Smooth muscle cell of the brain vasculature (primary cell): ENCODE data around the gene ZNF800.

Experiments used
- DNase-seq: peaks from one replicate; pipeline ENCODE4 v3.0.0-alpha.2; 2012; ENCODE audit warnings: low read depth, low spot score

Gene ZNF800

DNA sequence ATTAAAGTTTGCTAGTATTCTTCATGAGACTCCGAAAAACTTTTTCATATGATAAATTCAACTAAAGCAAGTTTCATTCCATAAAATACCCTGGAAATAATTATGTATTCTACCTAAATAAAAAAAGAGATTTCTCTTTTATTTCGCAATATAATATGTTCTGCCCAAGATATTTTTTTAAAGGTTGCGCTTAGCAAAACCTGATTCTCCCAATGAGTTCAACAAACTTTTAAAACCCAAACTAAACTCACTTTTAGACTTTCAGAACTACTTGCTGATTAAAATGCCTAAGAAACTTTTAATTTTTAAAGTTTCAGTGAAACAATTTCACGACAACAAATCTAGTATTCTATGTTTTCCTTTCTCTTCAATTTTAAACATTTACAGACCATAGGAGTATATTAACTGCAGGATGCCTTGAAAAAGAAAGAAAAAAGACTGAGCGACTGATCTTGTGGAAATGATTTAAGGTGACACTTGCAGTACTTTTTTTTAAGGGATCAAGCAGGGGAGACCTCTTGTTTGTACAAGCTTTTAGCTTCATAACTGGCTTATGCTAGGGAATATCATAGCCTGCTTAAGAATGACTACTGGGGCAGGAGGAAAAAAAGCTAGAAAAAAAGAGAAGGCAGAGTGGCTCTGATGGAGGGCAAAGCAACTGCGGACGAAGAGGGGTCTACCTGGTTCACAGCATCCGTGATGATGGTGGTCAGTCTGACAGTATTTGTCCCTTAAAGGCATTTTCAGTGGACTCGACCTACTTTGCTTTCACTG lies 1.5 kb downstream of the ZNF800 start:
- no peak for DNase-seq

DNA sequence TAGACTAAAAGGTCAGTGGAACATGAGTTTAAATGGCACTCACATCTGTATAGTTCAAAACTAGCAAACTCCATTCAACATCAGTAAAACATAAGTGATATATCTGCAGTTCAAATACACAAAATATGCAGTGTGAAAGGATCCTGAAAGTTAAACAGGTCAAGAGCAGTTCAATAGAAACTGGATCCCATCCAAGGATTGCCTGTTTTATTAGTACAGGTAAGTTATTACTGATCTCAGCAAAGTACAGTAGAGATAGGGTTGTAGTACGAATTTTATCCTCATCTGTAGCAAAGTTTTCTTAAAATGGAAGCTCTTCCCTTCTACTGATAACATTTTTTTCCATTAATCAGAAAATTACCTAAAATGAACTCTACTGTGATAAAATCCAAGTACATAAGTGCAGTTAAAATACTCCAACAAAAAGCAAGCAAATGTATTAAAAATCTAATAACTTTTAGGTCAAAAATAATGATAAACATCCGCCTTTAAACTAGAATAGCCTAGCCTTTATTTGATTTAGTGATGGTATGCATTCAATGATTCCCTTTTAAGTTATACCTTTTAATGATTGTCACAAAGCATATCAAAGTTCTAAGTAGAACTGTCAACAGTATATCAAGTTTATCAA lies 2.2 kb downstream of the ZNF800 start:
- no peak for DNase-seq

DNA sequence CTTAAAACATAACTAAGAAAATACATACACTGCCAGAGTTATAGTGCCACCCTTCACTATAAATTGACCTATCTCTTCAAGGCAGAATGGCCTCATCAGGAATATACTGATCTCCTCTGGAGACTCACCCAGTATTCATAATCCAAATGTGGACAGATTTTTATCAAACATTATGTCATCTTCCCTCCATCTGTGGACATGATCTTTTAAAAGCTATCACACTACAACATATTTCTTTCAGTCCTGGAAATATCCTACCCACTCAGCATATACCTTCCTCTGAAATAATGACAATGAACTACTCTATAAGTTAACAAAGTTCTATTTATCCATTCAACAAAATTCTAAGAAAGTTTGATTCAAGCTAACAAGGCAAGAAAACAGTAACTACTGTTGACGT lies 3.2 kb downstream of the ZNF800 start:
- DNase-seq, result no peak

DNA sequence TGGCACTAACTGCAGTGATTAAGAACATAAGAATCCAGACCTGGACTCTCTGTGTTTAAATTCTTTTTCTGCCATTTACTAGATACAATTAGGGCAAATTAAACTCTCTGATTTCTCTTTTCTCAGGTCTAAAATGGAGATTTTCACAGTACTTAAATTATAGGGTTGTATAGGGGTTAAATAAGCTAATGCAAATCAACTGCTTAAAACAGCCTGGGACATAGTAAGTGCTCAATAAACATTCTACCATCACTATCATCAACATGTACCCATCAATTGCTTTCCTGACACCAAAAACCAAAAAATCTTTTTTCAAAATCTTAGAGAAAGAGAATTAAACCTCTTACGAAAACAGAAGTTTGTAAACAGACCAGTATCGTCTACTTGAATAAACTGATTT lies 4.5 kb downstream of the ZNF800 start:
- no peak for DNase-seq

DNA sequence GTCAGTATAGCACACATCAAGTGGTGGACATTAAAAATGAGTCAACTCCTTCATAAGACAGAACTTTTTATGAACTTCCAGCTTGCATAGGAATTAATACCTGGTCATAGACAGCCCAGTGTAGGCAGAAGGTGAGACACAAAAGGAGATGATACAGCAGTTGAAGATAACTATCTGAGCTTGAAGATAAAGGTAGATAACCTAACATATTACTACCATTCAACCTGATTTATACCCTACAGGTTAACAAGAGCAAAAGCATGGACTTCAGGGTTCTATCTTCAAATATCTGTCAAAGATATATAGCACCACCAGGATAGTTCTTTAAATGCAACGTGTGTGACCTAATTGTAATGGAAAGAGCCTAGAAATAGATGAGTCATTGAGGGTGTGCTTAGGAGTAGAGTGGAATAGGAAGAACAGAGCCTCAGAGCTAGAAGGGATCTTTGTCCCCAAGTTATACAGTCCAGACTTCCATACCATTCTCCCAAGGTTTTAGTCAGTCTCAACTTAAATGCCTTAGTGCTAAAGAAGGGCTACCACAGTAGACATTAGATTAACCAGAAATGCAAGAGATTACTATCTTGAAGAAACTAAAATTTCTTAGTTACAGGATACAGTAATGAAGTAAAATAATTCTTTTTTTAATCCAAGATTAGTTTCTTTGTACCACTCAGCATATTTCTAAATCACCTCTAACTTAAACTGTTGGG lies 9.2 kb downstream of the ZNF800 start:
- DNase-seq, result no peak

DNA sequence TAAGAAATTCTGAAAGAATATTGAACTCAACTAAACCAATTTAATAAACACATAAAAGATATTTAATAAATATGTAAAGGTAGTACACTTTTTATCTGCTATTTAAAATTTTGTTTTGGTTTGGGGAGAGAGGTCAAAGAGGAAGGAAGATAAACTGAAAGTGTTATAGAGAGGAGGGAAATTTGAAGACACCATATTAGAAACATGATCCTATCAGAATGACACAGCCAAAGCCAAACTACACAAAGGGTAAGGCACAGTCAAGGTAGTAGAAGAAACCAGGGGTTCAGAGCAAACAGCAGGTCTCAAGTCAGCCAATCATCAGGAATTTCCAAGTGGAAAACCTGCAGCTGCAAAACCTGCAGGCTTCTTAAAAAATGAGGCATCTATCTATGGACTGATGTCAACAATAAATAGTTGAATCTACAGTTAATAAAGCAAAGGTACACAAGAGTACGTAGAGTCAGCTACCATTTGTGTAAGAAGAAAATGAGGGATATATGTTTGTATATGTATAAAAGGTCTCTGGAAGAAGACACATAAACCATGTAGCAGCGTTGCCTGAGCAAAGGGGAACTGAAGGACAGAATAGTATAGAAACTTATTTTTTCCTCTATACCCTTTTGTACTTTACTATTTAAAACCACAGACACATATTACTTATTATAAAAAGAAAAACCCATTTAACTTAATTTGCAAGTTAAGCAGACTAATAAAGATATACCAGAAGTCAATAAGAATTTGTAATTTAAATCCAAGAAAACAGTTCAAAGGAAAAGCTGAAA lies 10.0 kb downstream of the ZNF800 start:
- DNase-seq, result no peak

DNA sequence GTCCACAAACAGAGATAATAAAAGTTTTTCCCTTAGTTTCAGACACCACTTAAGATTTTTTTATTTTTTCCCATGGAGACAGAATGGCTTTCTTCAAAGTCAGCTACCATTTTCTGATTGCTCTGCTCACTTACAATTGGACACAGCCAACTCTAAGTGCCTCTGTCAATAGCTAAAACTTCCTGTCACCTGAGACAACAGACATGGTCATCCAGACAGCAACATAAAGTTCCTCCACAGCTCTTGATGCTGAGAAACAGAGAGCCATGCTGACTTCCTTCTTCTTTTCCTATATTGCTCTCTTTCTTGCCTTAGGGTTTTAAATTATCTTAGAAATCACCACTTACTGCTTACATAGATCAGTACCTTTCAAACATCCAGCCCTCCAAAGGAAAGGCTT lies 12.0 kb downstream of the ZNF800 start:
- DNase-seq, result no peak

DNA sequence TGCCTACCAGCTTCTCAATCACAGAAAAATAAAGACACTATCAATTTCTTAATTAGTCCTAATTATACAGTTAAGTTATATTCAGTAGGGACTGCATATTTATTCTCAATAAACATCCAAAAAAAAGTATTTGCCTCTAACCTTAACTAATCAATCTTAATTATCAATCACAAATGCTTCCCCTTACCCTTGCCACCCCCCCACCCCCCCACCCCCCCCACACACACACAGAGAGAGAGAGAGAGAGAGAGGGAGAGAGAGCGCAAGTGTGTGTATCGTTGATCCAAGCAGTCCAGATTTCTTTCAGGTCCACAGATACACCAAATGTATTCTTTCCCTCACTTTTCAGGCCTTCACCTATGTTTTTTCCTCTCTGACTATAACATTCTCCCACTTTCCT lies 12.9 kb downstream of the ZNF800 start:
- DNase-seq, result no peak

DNA sequence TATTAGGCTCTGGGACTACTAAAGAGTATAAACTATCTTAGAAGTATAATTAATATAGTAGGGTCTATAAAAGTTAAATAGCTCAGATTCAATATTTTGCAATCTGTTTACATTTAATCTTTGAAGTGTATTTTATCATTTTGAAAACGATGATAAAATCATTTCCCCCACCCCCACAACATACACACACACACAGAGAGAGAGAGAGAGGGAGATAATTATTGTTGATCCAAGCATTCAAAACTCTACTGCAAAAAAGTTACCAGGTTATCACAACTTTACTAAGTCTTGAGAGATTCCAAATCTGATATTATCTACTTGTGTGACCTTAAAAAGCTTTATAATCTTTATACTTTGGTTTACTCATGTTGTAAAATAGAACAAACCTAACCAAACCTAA lies 14.0 kb downstream of the ZNF800 start:
- DNase-seq, result no peak

DNA sequence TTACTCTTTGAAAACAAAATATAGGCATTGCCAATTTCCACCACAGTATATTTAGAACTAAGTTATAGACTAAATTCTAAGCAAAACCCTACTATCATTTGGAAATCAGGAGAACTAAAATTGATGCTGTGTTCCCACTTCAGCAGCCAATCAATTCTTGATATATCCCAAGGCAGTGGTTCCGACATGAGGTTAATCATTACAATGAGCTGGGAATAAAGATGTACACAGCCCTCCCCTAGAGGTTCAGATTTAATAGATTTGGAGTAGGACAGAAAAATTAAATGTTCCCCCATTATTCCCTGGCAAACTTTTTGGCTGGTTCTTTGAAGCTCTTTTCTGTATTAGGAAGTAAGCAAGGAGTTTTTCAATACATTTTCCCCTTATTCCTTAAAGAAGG lies 15.1 kb downstream of the ZNF800 start:
- DNase-seq, result no peak

DNA sequence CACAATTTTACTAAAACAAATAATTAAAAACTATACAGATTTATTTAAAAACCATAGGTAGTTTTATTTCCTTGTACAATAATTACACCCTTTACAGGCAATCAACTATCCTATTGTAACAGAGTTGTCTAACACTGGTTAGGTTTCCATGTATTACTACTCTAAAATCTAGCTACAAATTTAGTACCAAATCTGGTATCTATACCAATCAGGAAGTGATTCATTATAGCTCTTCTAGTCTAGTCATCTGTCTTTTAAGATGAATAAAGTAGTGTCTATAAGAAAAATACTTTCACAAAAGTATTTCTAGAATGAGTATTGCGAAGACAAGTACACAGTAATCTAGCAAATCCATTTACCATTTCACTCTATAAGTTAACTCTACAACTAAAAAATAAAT lies 16.9 kb downstream of the ZNF800 start:
- DNase-seq, result no peak

DNA sequence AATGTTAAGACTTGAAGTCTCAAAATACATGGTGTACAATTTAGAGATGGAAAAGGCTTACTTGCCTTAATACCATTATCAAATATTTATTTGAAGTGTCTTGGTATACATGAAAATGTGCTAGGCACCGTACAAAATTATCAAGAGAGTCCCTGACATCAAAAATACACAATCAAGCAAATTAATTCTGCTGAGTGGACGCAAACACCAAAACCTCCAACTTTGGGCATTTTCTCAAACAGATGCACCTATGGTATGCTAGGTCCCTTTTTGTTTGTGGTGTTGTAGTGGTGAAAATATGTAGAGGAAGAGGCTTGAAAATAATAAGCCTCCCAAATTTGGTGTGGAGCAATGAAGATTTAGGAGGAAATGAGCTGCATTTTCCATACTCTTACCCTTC lies 24.8 kb downstream of the ZNF800 start:
- DNase-seq, result no peak

DNA sequence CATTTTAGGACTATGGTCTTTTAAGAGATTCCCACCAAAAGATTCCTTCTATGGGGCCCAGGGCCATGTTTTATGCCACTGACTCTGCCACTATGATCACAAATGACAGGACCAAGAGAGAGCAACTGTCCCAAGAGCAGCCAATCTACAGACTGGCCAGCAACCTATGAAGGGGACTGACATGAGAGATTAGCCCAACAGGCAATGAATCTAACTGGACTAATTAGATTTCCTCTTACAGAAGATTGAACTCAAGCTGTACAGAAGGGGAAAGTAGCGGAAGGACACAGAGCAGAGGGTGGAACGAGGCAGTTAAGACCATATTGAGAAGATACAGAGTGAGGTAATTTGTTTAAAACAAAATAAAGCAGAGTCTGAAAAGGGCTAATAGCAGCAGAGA lies 25.8 kb downstream of the ZNF800 start:
- DNase-seq, result no peak

DNA sequence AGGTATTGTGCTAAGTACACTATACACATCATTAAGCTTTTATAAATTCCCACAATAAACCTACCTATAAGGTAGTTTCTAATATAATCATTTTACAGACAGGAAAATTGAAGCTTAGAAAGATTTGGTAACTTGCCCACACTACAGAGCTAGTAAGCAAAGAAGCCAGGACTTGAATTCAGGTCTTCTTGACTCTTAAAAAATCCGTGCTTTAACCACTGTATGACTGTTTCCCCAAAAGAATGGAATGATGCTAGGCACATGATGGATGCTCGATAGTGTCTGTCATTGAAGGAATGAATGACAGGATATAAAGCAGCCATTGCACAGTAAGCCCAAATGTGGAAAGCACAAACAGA lies 26.6 kb downstream of the ZNF800 start:
- no peak for DNase-seq

DNA sequence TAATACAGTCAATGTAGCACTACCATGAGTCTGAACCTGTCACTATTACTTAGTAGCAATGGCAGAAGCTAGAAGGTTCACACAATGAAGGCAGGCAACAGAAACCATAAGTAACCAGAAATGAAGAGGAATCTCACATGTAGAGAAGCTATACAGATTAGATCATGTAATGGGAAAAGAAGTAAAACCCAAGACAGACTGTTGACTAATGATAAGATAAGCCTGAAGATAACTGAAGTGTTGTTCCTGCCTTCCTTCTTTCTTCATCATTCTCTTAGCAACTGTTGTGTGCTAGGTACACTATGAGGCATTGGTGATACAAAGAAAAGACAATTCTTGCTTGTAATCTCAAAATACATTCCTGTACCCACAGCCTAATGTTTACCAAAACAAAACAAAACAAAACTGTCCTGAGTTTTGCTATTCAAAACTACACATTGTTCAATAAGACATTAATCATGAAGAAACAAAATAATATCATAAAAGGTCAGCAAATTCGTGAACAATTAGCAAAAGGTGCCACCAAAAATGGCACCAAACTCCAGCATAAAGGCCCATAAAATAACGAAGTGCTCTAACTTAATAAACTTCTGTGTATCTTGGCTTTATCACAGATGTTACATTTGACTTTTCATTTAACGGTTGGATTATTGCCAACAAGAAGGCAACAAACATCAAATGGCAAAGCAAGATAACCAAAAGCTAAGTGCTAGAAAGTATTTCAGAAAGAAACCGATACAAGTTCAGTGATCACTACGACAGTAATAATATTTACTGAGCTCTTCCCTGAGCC lies 27.1 kb downstream of the ZNF800 start:
- DNase-seq, result no peak

DNA sequence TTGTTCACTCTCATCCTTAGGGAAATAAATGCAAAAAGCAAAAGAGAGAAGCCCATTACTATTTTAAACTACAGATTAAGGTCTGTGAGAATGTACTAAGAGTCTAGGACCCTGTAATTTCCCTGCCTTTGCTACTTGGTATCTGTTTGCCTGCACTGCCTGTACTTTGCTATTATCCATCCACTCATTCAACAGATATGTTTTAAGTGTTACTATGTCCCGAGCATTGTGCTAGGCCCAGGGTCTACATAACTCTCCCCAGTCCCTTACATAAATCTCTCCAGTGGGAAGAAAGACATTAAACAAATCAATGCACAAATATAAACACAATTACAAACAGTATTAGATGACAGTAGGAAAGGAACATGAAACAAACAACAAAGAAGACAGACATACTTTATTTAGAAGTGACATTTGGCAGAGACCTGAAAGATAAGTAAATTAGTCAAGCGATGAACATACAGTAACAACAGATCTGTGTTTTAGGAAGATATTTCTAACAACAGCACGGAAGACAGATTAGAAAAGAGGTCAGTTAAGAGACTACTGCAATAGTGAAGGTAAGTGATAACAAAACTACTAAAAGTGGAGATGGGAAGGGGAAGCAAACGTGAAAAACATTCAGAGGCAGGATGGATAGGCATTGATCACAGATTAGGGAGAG lies 30.0 kb downstream of the ZNF800 start:
- DNase-seq, result no peak

DNA sequence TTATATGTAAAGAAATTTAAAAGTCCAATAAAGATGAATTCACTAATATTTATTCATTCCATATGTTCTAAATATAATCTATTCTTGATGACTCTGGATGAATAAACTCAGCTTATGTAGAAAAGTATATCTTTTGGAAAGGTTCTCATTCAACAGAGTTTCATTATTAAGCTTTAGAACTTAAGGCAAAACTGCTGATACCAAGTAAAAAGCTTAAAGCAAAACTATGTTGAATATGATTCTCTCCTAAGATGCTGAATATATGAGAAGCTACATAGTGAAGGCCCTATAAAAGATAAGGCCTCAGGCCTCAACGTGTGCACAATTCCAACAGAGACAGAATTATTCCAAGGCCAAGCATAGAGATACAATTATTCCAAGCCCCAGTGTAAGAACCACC lies 30.8 kb downstream of the ZNF800 start:
- no peak for DNase-seq

DNA sequence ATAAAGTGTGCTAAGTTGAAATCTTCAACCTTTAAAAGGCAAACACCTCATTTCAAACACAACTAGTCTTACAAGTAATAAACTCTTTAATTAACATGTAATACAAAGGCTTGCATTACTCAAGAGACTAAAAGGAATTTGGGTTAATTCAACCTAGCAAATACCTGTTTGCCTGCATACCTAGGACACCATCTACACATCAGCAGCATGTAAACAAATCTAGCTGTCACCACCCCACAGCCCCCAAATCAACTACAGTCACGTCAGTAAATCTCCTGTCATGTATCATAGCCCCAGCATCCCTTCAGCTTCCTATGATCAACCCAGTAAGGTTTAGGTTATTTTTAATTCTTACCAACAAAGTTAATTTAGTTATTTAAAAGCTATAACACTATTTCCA lies 33.5 kb downstream of the ZNF800 start:
- DNase-seq, result no peak

DNA sequence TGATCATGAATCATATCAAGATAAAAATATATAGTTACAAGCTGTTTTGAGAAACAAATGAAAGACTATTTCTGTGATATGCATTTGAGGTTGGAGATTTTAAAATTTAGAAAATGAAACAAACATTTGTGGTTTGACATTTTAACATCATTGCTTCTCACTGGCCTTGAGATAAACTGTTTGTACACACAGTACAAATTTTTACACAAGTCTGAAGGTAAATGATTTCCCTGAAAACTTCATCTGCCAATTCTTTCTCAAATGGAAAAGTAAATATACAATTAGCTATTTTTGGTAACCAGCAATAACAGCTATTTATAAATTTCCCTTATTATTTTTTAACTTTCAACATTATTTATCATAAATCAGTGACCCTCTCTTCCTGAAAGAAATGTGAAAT lies 38.6 kb downstream of the ZNF800 start:
- DNase-seq, result no peak

DNA sequence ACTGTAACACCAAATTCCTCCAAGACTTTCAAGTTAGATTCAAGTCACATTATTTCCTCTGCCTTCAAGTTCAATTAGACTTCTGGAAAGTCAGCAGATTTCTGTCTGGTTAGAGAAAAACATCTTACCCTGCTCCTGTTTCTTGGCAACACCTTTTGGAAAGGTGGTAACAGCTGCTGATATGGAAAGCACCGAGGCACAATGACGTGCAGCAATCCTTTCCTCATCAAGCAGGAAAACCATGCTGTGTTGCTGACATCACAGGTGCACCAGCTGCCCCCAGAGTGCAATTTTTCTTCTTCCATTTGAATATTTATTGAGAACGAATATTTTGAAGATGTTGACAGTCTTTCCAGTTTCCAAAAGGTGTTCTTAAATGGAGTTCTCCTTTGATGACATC lies 41.9 kb downstream of the ZNF800 start:
- DNase-seq, result no peak

DNA sequence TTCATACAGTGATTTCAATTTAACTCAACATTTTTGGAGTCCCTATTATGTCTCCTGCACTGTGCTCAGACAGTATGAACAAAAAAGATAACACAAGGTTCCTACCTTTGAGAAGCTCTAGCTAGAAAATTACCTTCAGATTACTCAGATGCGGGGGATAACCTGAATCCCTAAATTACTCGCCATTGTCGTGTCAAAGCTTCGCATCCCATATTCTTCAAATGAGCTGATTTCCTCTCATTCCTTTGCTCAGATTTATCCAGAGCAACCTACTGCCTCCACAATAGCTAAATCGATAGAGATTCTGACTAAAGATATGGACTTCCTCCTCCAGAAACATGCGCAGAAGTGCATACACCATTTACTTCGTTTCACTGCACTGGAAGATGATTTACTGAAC lies 42.6 kb downstream of the ZNF800 start:
- DNase-seq, result no peak
